SK-N-SH treated with all-trans-retinoic acid at 6 μM for 48 hours (cell line): Measurements from ENCODE around the gene ADGRB3.
"Not testable (repeated sequence)": the region's sequence is repeated elsewhere in the genome, so short reads cannot be mapped to it uniquely, and the experiment has no call there.

Experiments used
- ATAC-seq: fragments of 200-7000 bp; cut with Tn5 transposase; 3 replicates; pipeline ENCODE4 v1.9.1; 2020; ENCODE audit warnings: mild to moderate bottlenecking, moderate library complexity
- ARNTL ChIP-seq: fragments of 450-650 bp; formaldehyde crosslinking; IDR thresholded peaks from 2 replicates; pipeline ENCODE4 v1.5.0; 2020; ENCODE audit warnings: low read depth, mild to moderate bottlenecking, moderate library complexity, borderline replicate concordance
- BACH2 ChIP-seq: fragments of 250-450 bp; sonication (Bioruptor Pico); IDR thresholded peaks from 2 replicates; pipeline ENCODE4 v1.9.0; 2021; ENCODE audit warnings: mild to moderate bottlenecking, borderline replicate concordance
- CREB5 ChIP-seq: fragments of 250-450 bp; sonication (Bioruptor Pico); IDR thresholded peaks from 2 replicates; pipeline ENCODE4 v1.5.1; 2020; ENCODE audit warnings: low read depth, mild to moderate bottlenecking, moderate library complexity
- CSDC2 ChIP-seq: fragments of 250-450 bp; sonication (Bioruptor Pico); IDR thresholded peaks from 2 replicates; pipeline ENCODE4 v1.5.0; 2020; ENCODE audit warnings: mild to moderate bottlenecking, moderate library complexity
- CSRNP3 ChIP-seq: fragments of 250-450 bp; sonication (Bioruptor Pico); IDR thresholded peaks from 2 replicates; pipeline ENCODE4 v1.5.1; 2021; ENCODE audit warnings: mild to moderate bottlenecking, moderate library complexity
- ESRRG ChIP-seq: fragments of 250-450 bp; sonication (Bioruptor Pico); IDR thresholded peaks from 2 replicates; pipeline ENCODE4 v1.6.1; 2021; ENCODE audit warnings: mild to moderate bottlenecking
- GLIS3 ChIP-seq: fragments of 250-450 bp; sonication (Bioruptor Pico); IDR thresholded peaks from 2 replicates; pipeline ENCODE4 v1.5.0; 2020; ENCODE audit warnings: mild to moderate bottlenecking, moderate library complexity
- ISL1 ChIP-seq: fragments of 250-450 bp; sonication (Bioruptor Pico); IDR thresholded peaks from 2 replicates; pipeline ENCODE4 v2.1.2; 2022; ENCODE audit warnings: mild to moderate bottlenecking, moderate library complexity
- OSR1 ChIP-seq: fragments of 250-450 bp; sonication (Bioruptor Pico); IDR thresholded peaks from 2 replicates; pipeline ENCODE4 v1.8.0; 2022; ENCODE audit warnings: moderate library complexity, mild to moderate bottlenecking, inconsistent platforms
- PATZ1 ChIP-seq: fragments of 250-450 bp; sonication (Bioruptor Pico); IDR thresholded peaks from 2 replicates; pipeline ENCODE4 v1.8.0; 2020; ENCODE audit warnings: mild to moderate bottlenecking, moderate library complexity, borderline replicate concordance
- PPARA ChIP-seq: fragments of 250-450 bp; sonication (Bioruptor Pico); IDR thresholded peaks from 2 replicates; pipeline ENCODE4 v1.5.0; 2020; ENCODE audit warnings: mild to moderate bottlenecking, borderline replicate concordance
- RARB ChIP-seq: fragments of 250-450 bp; sonication (Bioruptor Pico); IDR thresholded peaks from 2 replicates; pipeline ENCODE4 v1.8.0; 2021; ENCODE audit warnings: mild to moderate bottlenecking, moderate library complexity
- SNAI2 ChIP-seq: fragments of 250-450 bp; sonication (Bioruptor Pico); IDR thresholded peaks from 2 replicates; pipeline ENCODE4 v1.5.0; 2020; ENCODE audit warnings: mild to moderate bottlenecking, moderate library complexity
- TCF4 ChIP-seq: fragments of 250-450 bp; sonication (Bioruptor Pico); IDR thresholded peaks from 2 replicates; pipeline ENCODE4 v1.8.0; 2021; ENCODE audit warnings: mild to moderate bottlenecking, moderate library complexity, borderline replicate concordance
- TSHZ2 ChIP-seq: fragments of 250-450 bp; sonication (Bioruptor Pico); IDR thresholded peaks from 2 replicates; pipeline ENCODE4 v1.5.0; 2020; ENCODE audit warnings: mild to moderate bottlenecking, moderate library complexity
- ZC3H10 ChIP-seq: fragments of 250-450 bp; sonication (Bioruptor Pico); IDR thresholded peaks from 2 replicates; pipeline ENCODE4 v1.5.1; 2021; ENCODE audit warnings: mild to moderate bottlenecking, moderate library complexity
- ZFP3 ChIP-seq: fragments of 250-450 bp; sonication (Bioruptor Pico); IDR thresholded peaks from 2 replicates; pipeline ENCODE4 v1.5.0; 2020; ENCODE audit warnings: mild to moderate bottlenecking, moderate library complexity
- ZFP30 ChIP-seq: fragments of 450-650 bp; formaldehyde crosslinking; IDR thresholded peaks from 2 replicates; pipeline ENCODE4 v1.5.0; 2022; ENCODE audit warnings: mild to moderate bottlenecking, moderate library complexity
- ZNF565 ChIP-seq: fragments of 450-650 bp; formaldehyde crosslinking; conservative IDR thresholded peaks from 2 replicates; pipeline ENCODE4 v1.5.0; 2020; ENCODE audit warnings: low read depth, mild to moderate bottlenecking, moderate library complexity
- ZNF70 ChIP-seq: fragments of 450-650 bp; formaldehyde crosslinking; IDR thresholded peaks from 2 replicates; pipeline ENCODE4 v1.5.0; 2020; ENCODE audit warnings: mild to moderate bottlenecking, moderate library complexity
- ZNF8 ChIP-seq: fragments of 450-650 bp; formaldehyde crosslinking; IDR thresholded peaks from 2 replicates; pipeline ENCODE4 v1.5.0; 2020; ENCODE audit warnings: mild to moderate bottlenecking, moderate library complexity

The ADGRB3 gene

GRCh38 chr6:68658338-68658737 lies 23.3 kb downstream of the ADGRB3 start:
- TF ChIP-seq TCF4 (no peak), ZFP3 (no peak), RARB (no peak)
- ATAC-seq = no peak

GRCh38 chr6:68673255-68673654 lies 38.2 kb downstream of the ADGRB3 start:
- no peak for ATAC-seq
- TF ChIP-seq ZNF70 (CRISPR knock-in tag) (no peak), SNAI2 (CRISPR knock-in tag) (no peak), ARNTL (CRISPR knock-in tag) (no peak), BACH2 (CRISPR knock-in tag) (no peak), GLIS3 (CRISPR knock-in tag) (no peak), ESRRG (CRISPR knock-in tag) (no peak), ZFP30 (CRISPR knock-in tag) (no peak), ZC3H10 (no peak)

GRCh38 chr6:68675548-68675947 lies 40.5 kb downstream of the ADGRB3 start:
- no peak for ATAC-seq

GRCh38 chr6:68676094-68676493 lies 41.0 kb downstream of the ADGRB3 start:
- ATAC-seq = not testable (repeated sequence)

More at GRCh38 chr6:68675548-68675947, 40.5 kb downstream of the ADGRB3 start:
- TF ChIP-seq ZNF8 (CRISPR knock-in tag) = no peak
- TF ChIP-seq ZNF565 (CRISPR knock-in tag) = no peak
- TF ChIP-seq TSHZ2 = no peak
- no peak for TF ChIP-seq ESRRG (CRISPR knock-in tag)
- no peak for TF ChIP-seq PATZ1 (CRISPR knock-in tag)
- no peak for TF ChIP-seq ZFP30 (CRISPR knock-in tag)
- no peak for TF ChIP-seq CSDC2 (CRISPR knock-in tag)
- TF ChIP-seq CSRNP3 (CRISPR knock-in tag) = no peak

GRCh38 chr6:68677058-68677457 lies 42.0 kb downstream of the ADGRB3 start:
- no peak for ATAC-seq
- TF ChIP-seq PPARA = no peak
- TF ChIP-seq BACH2 (CRISPR knock-in tag) = no peak
- TF ChIP-seq SNAI2 (CRISPR knock-in tag) = no peak
- no peak for TF ChIP-seq GLIS3 (CRISPR knock-in tag)
- no peak for TF ChIP-seq ZNF70 (CRISPR knock-in tag)
- TF ChIP-seq ISL1 (CRISPR knock-in tag) = no peak
- no peak for TF ChIP-seq CSRNP3 (CRISPR knock-in tag)
- TF ChIP-seq ZFP30 (CRISPR knock-in tag) = no peak
- TF ChIP-seq, all 23 proteins: peak for 0

GRCh38 chr6:68679399-68679798 lies 44.3 kb downstream of the ADGRB3 start:
- ATAC-seq = no peak
- TF ChIP-seq ZFP30 (CRISPR knock-in tag) (no peak), ARNTL (CRISPR knock-in tag) (no peak), ESRRG (CRISPR knock-in tag) (no peak), PPARA (no peak), CREB5 (CRISPR knock-in tag) (no peak), PATZ1 (CRISPR knock-in tag) (no peak), CSRNP3 (CRISPR knock-in tag) (no peak), OSR1 (CRISPR knock-in tag) (no peak), RARB (no peak), ZNF8 (CRISPR knock-in tag) (no peak), CSDC2 (CRISPR knock-in tag) (no peak)
